ENCODE results near the gene CRLF2. TPM values are rescaled to one million over a fixed set of nuclear protein-coding genes. Genes with fewer than 3 reads are reported as not detected.

Gene CRLF2
- total and polyA plus RNA-seq, 2 of the 8 experiments (the other 6 are each of a cell fraction or from before 2014, with no cell fraction given) = 0.06 TPM; not detected in 1

GRCh38 chrX:1178580-1179057 is 33.8 kb downstream of the CRLF2 start:
- Histone ChIP-seq H4K5ac (ENCODE audit: insufficient read length, low read depth, low read length) (no peak overlapping the region), H3K4ac (replicated peaks; ENCODE audit: insufficient read length, low read depth, low read length) (no peak overlapping the region), H2AK5ac (ENCODE audit: low read depth, low read length) (no peak overlapping the region), H2BK120ac (replicated peaks; ENCODE audit: low read depth, low read length) (no peak overlapping the region), H3K4me1 (replicated peaks in 1 of 4; ENCODE audit: control insufficient read depth in 3 of 4, insufficient read depth in 4 of 4, low read length in 3 of 4) (peaks cover 4 to 8% (median 4%) of the 10 kb centered on the region in 4 experiments; a peak in 5 of 7 replicates), H3K36me3 (ENCODE audit: control insufficient read depth in 2 of 4, insufficient read depth in 4 of 4, low read length in 3 of 4) (no peaks in the 10 kb centered on the region), H4K20me1 (replicated peaks in 1 of 2; ENCODE audit: control insufficient read depth in 1 of 2, insufficient read depth in 2 of 2, low read length in 2 of 2) (no peaks in the 10 kb centered on the region), H3K4me3 (ENCODE audit: extremely low read depth in 1 of 4, insufficient read depth in 2 of 4, low read depth in 3 of 4, low read length in 4 of 4) (peak overlapping the region in 1 of 4 experiments; percentile 3; a peak in 1 of 8 replicates), H3K18ac (ENCODE audit: extremely low read depth, low read length) (no peak overlapping the region), H2BK12ac (ENCODE audit: low read depth, low read length) (no peak overlapping the region), H4K8ac (ENCODE audit: extremely low read depth, insufficient read depth, low read length) (no peak overlapping the region), H3K27me3 (replicated peaks in 1 of 4; ENCODE audit: control insufficient read depth in 3 of 4, extremely low read depth in 1 of 4, insufficient read depth in 3 of 4, low read length in 3 of 4) (no peaks in the 10 kb centered on the region), H3K79me2 (ENCODE audit: control insufficient read depth in 1 of 2, insufficient read depth in 2 of 2, low read length in 2 of 2) (no peaks in the 10 kb centered on the region), H3K27ac (ENCODE audit: low read depth, low read length) (no peak overlapping the region), H2BK5ac (ENCODE audit: low read depth, low read length) (no peak overlapping the region), H2AFZ (ENCODE audit: low read length) (peak overlapping the region; percentile 63), H3K9me3 (ENCODE audit: insufficient read depth in 2 of 2, low read depth in 1 of 2, low read length in 1 of 2) (no peaks in the 10 kb centered on the region), H3K79me1 (ENCODE audit: low read depth, low read length) (no peaks in the 10 kb centered on the region), H3K23me2 (ENCODE audit: low read depth, low read length) (no peaks in the 10 kb centered on the region), H3K14ac (ENCODE audit: insufficient read length) (no peak overlapping the region), H3K4me2 (ENCODE audit: insufficient read depth in 1 of 2, low read depth in 2 of 2, low read length in 2 of 2) (peak overlapping the region; percentile 42 to 48; a peak in 3 of 4 replicates), H4K91ac (replicated peaks; ENCODE audit: insufficient read length, low read length) (peak overlapping the region; percentile 10), H2BK15ac (ENCODE audit: low read length) (no peak overlapping the region), H3K56ac (replicated peaks; ENCODE audit: insufficient read length, low read depth, low read length) (no peak overlapping the region), H3K23ac (ENCODE audit: insufficient read length) (no peak overlapping the region), H2BK20ac (ENCODE audit: low read length) (no peak overlapping the region), H3K9ac (replicated peaks in 1 of 4; ENCODE audit: extremely low read depth in 1 of 4, low read depth in 3 of 4, low read length in 3 of 4) (no peak overlapping the region)
- ChIA-PET POLR2A (ENCODE audit: partially characterized antibody) (no interaction called here), CTCF (ENCODE audit: partially characterized antibody) (no interaction called here)
- FAIRE-seq = no peak
- 47% methylated on average over 20 of the region's 20 CpGs; no CpG with 5 or more reads in 1 of the 2 experiments for WGBS, 2 experiments (ENCODE audit: extremely low coverage in 1 of 2, insufficient coverage in 1 of 2, insufficient read length in 1 of 2, insufficient replicate concordance in 2 of 2, low coverage in 1 of 2, low lambda C conversion rate in 2 of 2, missing lambda C conversion rate in 1 of 2)
- peak in 1 of 2 experiments; percentile 48 for DNase-seq (ENCODE audit: low read depth in 1 of 2, low spot score in 2 of 2)
- TF ChIP-seq JUND (IDR thresholded peaks at IDR 0.05; ENCODE audit: low read length) = no peak
